Fibroblast of mammary gland (primary cell): ENCODE data around the gene ITGA3.

Experiments used
- DNase-seq: peaks from one replicate; pipeline ENCODE4 v3.0.0-alpha.2; 2010; ENCODE audit warnings: low read depth
- H3K4me3 ChIP-seq: 2 replicates; pipeline ENCODE4 v1.5.1; 2011; ENCODE audit warnings: low read depth, mild to moderate bottlenecking, low read length, moderate library complexity; ENCODE audit not compliant: control insufficient read depth
- CTCF ChIP-seq: conservative IDR thresholded peaks from 2 replicates; pipeline ENCODE4 v1.5.1; 2011; ENCODE audit warnings: low read depth, low read length, inconsistent platforms; ENCODE audit not compliant: control insufficient read depth, insufficient read depth

ITGA3 gene

GRCh38 chr17:50123649-50124349, 67.9 kb downstream of the ITGA3 start:
- DNase-seq: no peak
- no peak for TF ChIP-seq CTCF
- no peak overlapping the region for H3K4me3 ChIP-seq

GRCh38 chr17:50125420-50125997, 69.6 kb downstream of the ITGA3 start:
- no peak for TF ChIP-seq CTCF
- no peak overlapping the region for H3K4me3 ChIP-seq
- no peak for DNase-seq

DNA sequence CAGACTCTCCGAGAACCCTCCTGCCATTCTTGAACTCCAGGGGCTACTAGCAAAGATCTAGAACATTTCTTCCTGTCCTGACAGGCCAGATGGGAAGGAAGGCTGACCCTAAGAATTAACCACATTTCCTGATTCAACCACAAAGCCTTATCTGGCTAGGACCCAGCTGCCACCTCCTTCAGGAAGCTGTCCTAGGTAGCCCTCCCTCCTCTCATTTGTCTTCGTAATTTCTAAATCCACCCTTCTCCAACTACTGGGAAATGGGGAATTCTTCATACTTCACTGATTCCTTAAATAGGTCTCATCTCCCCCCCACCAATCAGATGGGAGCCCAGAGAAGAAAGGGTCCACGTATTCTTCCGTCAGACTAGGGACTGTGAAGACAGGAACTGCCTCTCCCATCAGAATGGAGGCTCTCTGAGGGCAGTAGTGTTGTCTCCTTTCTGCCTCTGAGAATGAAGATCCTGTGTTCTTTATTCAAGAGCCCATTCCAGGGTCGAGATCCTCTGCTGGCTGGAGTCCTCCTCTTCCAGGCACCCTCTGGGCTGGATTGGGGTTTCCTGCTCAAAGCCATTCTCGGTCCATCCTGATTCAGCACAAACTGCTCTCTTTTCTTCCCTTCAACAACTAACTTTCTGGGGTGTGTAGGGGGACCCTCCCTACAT, 71.9 kb downstream of the ITGA3 start:
- no peak for TF ChIP-seq CTCF
- no peak for DNase-seq
- no peak overlapping the region for H3K4me3 ChIP-seq

DNA sequence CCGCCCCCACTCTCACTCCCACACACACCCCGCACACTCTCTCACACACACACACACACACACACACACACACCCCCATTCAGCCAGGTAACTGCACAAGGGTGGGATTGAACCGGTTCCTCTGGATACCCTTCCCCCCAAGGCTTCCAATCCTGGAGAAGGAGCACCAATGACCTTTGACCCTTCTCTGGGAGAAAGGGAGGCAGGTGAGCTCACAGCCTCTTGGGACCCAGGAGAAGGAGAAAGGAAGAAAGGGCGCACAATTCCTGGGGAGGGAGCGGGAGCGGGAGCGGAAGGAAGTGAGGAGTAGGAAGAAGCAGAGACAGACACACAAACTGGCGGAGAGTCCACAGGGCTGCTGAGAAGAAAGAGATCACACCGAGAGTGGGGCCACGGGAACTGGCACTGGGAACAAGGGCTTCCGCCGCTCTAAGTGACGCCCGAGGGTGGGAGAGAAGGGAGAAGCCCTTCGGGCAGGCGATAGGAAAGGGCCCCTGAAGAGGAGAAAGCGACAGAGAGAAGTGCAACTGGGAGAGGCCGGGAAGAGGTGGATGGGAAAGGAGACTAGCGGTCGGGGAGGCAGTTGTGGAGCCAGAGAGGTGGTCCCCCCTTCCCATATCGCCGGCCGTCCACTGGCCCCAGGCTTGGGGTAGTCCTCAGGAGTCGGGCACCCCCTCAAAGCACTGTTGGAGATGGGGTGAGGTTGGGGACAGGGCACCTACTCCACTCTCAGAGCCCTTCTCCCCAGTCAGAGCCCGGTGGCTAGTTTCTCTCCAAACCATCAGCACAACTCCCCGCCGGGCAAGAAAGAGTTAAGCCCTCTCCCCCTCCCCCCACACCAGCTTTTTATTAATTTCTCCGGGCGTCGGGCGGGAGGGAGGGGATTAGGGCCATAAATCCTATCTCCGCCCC, 72.8 kb downstream of the ITGA3 start:
- peak overlapping the region; percentile 33 for H3K4me3 ChIP-seq
- no peak for DNase-seq
- no peak for TF ChIP-seq CTCF

DNA sequence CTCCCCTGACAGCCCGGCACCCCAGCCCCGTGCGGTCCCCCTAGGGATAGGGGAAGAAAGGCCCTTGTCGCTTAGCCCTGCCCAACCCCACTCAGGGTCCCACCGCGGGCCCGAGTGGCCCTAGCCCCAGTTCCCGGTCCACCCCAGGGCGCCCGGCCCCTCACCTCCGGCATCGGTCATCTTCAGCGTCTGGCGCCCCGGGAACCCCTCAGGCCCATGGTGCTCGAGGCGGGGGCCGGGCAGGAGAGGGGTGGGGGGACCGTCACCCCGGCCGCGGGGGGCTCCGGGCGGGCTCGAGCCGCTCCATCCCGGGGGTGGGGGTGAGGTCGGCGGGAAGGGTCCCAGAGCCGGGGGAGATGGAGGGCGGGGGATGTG, 73.4 kb downstream of the ITGA3 start:
- H3K4me3 ChIP-seq: peak overlapping the region; percentile 20
- no peak for TF ChIP-seq CTCF

DNA sequence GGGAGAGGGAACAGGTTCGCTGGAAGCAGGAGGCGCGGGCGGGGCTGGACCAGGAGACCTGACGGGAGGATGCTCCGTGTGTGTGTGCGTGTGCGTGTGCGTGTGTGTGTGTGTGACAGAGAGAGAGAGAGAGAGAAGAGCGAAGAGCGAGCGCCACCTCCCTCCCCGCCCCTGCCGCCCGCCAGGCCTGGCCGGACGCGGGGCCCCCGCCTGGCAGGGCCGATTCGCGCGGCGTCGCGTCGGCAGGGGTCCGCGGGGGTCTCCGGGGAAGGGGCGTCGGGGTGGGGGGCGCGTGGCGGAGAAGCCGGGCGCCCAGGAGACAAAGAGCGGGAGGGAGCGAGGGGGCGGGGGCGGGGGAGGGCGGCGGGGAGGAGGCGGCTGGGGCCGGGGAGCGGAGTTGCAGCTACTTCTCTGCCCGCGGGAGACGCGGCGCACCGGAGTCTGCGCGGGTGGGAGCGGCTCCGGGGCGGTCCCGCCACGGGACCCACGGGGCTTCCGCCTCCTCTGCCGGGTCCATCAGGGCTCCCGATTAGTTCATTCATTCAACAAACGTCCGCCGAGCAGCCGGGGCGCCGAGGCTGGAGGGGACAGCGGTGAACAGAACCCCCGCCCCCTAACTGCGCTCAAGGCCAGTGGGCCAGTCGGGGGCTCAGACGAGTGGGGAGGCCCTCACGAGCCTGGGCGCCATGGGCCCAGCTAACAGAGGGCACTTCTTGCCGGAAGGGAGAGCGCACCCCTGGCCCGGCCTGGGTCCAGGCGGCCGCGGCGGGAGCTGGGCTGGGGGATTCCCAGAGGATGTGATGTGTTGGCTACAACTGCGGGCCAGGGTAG, 74.0 kb downstream of the ITGA3 start, which contains the start of gene SAMD14:
Gene SAMD14 (minus strand): TSS at position 433 of the 831 bp plus-strand sequence. CDS start 5,201 bp downstream, outside the sequence.
- H3K4me3 ChIP-seq: peak within 1 kb of the TSS; percentile 37
- no peak for DNase-seq
- TF ChIP-seq CTCF: no peak

More for the DNA sequence above, 73.4 kb downstream of the ITGA3 start:
- no peak for DNase-seq
